HepG2 (cell line): ENCODE measurements around the gene SORL1-AS1.

Experiments used
- CENPBD1 ChIP-seq: sonication (generic); formaldehyde crosslinking; IDR thresholded peaks from 2 replicates; pipeline ENCODE4 v1.8.0; 2022; ENCODE audit warnings: missing genetic modification reagents, low read depth, mild to moderate bottlenecking, borderline replicate concordance
- FOXC1 ChIP-seq: sonication (generic); formaldehyde crosslinking; IDR thresholded peaks from 2 replicates; pipeline ENCODE4 v1.8.0; 2022; ENCODE audit warnings: mild to moderate bottlenecking, missing genetic modification reagents, borderline replicate concordance
- HNRNPLL ChIP-seq: fragments of 200-400 bp; formaldehyde crosslinking; IDR thresholded peaks from 2 replicates; pipeline ENCODE4 v1.6.1; 2017; ENCODE audit warnings: mild to moderate bottlenecking, low read depth, low read length; ENCODE audit not compliant: poor library complexity, severe bottlenecking
- IKZF1 ChIP-seq: fragments of 450-650 bp; IDR thresholded peaks from 2 replicates; pipeline ENCODE4 v1.7.1; 2016
- KLF6 ChIP-seq: IDR thresholded peaks from 2 replicates; pipeline ENCODE4 v1.8.0; 2016; ENCODE audit warnings: missing biosample characterization, missing genetic modification reagents
- LBX2 ChIP-seq: sonication (generic); formaldehyde crosslinking; IDR thresholded peaks from 2 replicates; pipeline ENCODE4 v1.5.0; 2020; ENCODE audit warnings: missing genetic modification reagents, mild to moderate bottlenecking, borderline replicate concordance
- NFIB ChIP-seq: sonication (generic); formaldehyde crosslinking; IDR thresholded peaks from 2 replicates; pipeline ENCODE4 v1.9.0; 2021; ENCODE audit warnings: missing genetic modification reagents, mild to moderate bottlenecking, borderline replicate concordance
- PHF8 ChIP-seq: sonication (generic); formaldehyde crosslinking; IDR thresholded peaks from 2 replicates; pipeline ENCODE4 v1.5.0; 2020; ENCODE audit warnings: missing genetic modification reagents
- PRDM15 ChIP-seq: sonication (generic); formaldehyde crosslinking; IDR thresholded peaks from 2 replicates; pipeline ENCODE4 v1.4.0; 2020; ENCODE audit warnings: missing genetic modification reagents
- RXRA ChIP-seq: sonication (generic); formaldehyde crosslinking; IDR thresholded peaks from 2 replicates; pipeline ENCODE4 v1.5.1; 2020; ENCODE audit warnings: missing genetic modification reagents
- RXRB ChIP-seq: IDR thresholded peaks from 2 replicates; pipeline ENCODE4 v1.6.1; 2016; ENCODE audit warnings: borderline replicate concordance, missing genetic modification reagents, missing compliant biosample characterization
- SAFB2 ChIP-seq: sonication (generic); formaldehyde crosslinking; IDR thresholded peaks from 2 replicates; pipeline ENCODE4 v1.5.1; 2020; ENCODE audit warnings: missing genetic modification reagents, low read depth, mild to moderate bottlenecking, borderline replicate concordance
- SATB2 ChIP-seq: sonication (generic); formaldehyde crosslinking; IDR thresholded peaks from 2 replicates; pipeline ENCODE4 v1.5.0; 2020; ENCODE audit warnings: missing genetic modification reagents
- TCF12 ChIP-seq, 2 experiments: fragments of 450-650 bp in 1 of 2; sonication (generic) in 1 of 2; formaldehyde crosslinking in 1 of 2; IDR thresholded peaks; 2 replicates each; pipeline versions ENCODE4 v1.6.1 to v1.8.0; 2017 to 2022; ENCODE audit warnings: antibody characterized with exemption in 1 of 2, mild to moderate bottlenecking in 1 of 2, missing genetic modification reagents in 1 of 2, moderate library complexity in 1 of 2
- U2AF2 ChIP-seq: fragments of 200-400 bp; formaldehyde crosslinking; IDR thresholded peaks from 2 replicates; pipeline ENCODE4 v1.6.1; 2017; ENCODE audit warnings: low read depth, mild to moderate bottlenecking, low read length
- ZBTB3 ChIP-seq: sonication (generic); formaldehyde crosslinking; IDR thresholded peaks from 2 replicates; pipeline ENCODE4 v1.4.0; 2020; ENCODE audit warnings: low read depth, mild to moderate bottlenecking, moderate library complexity, missing genetic modification reagents, borderline replicate concordance
- ZBTB34 ChIP-seq: sonication (generic); formaldehyde crosslinking; IDR thresholded peaks from 2 replicates; pipeline ENCODE4 v1.8.0; 2022; ENCODE audit warnings: mild to moderate bottlenecking, missing genetic modification reagents
- ZBTB8A ChIP-seq: sonication (generic); formaldehyde crosslinking; IDR thresholded peaks from 2 replicates; pipeline ENCODE4 v1.4.0; 2020; ENCODE audit warnings: mild to moderate bottlenecking, low read depth, missing genetic modification reagents, borderline replicate concordance
- ZKSCAN5 ChIP-seq: sonication (generic); formaldehyde crosslinking; IDR thresholded peaks from 2 replicates; pipeline ENCODE4 v1.5.1; 2020; ENCODE audit warnings: mild to moderate bottlenecking, missing genetic modification reagents
- ZNF383 ChIP-seq: sonication (generic); formaldehyde crosslinking; IDR thresholded peaks from 2 replicates; pipeline ENCODE4 v1.4.0; 2020; ENCODE audit warnings: missing genetic modification reagents, mild to moderate bottlenecking, borderline replicate concordance
- ZNF737 ChIP-seq: sonication (generic); formaldehyde crosslinking; IDR thresholded peaks from 2 replicates; pipeline ENCODE4 v1.5.0; 2020; ENCODE audit warnings: missing genetic modification reagents, mild to moderate bottlenecking, borderline replicate concordance
- ZNF879 ChIP-seq: sonication (generic); formaldehyde crosslinking; IDR thresholded peaks from 2 replicates; pipeline ENCODE4 v1.8.1; 2023; ENCODE audit warnings: missing genetic modification reagents
- ZSCAN5A ChIP-seq: sonication (generic); formaldehyde crosslinking; IDR thresholded peaks from 2 replicates; pipeline ENCODE4 v1.8.0; 2022; ENCODE audit warnings: mild to moderate bottlenecking, missing genetic modification reagents, borderline replicate concordance

The SORL1-AS1 gene

GRCh38 chr11:121459413-121460017 lies 6.7 kb upstream of the SORL1-AS1 start (continued):
- TF ChIP-seq PRDM15 (CRISPR knock-in tag) (no peak), ZKSCAN5 (CRISPR knock-in tag) (no peak), PHF8 (CRISPR knock-in tag) (peak; percentile 57), ZSCAN5A (CRISPR knock-in tag) (peak; percentile 99; the same call in 1 of the 2 replicates), ZBTB34 (CRISPR knock-in tag) (peak; percentile 96), RXRA (CRISPR knock-in tag) (peak; percentile 97), ZBTB8A (no peak), RXRB (peak; percentile 98), CENPBD1 (no peak), SAFB2 (CRISPR knock-in tag) (peak; percentile 89), ZBTB3 (CRISPR knock-in tag) (peak; percentile 47; the same call in 1 of the 2 replicates), KLF6 (CRISPR knock-in tag) (peak; percentile 69), SATB2 (0 out of 2 replicates have a peak, but pooled peaks have one; percentile 63), ZNF383 (CRISPR knock-in tag) (no peak), IKZF1 (no peak), U2AF2 (no peak), NFIB (CRISPR knock-in tag) (no peak), LBX2 (no peak), FOXC1 (CRISPR knock-in tag) (peak; percentile 92; the same call in 1 of the 2 replicates), ZNF879 (CRISPR knock-in tag) (no peak), HNRNPLL (peak; percentile 56), TCF12 (IDR thresholded peaks at IDR 0.05) (no peak), TCF12 (CRISPR knock-in tag; IDR thresholded peaks at IDR 0.05) (peak; percentile 92; the same call in 1 of the 2 replicates), ZNF737 (CRISPR knock-in tag) (no peak)
